Neural crest cell (in vitro differentiated cells): ENCODE measurements around the gene GBP2. TPM values are rescaled to one million over a fixed set of nuclear protein-coding genes. Genes with fewer than 3 reads are reported as not detected.

Experiments
- DNase-seq: peaks from one replicate; pipeline ENCODE4 v3.0.0; 2021; ENCODE audit warnings: low read depth, mixed read lengths, low spot score
- H3K27ac Mint-ChIP-seq: one replicate; pipeline ENCODE4 v1.8.0; 2021; ENCODE audit warnings: mild to moderate bottlenecking, mixed read lengths; ENCODE audit not compliant: unreplicated experiment
- H3K27me3 Mint-ChIP-seq: 2 replicates; pipeline ENCODE4 v1.8.0; 2021; ENCODE audit warnings: low read depth, mild to moderate bottlenecking, mixed read lengths
- H3K36me3 Mint-ChIP-seq: 2 replicates; pipeline ENCODE4 v1.8.0; 2021; ENCODE audit warnings: low read depth, mild to moderate bottlenecking, mixed read lengths
- H3K4me1 Mint-ChIP-seq: 2 replicates; pipeline ENCODE4 v1.8.0; 2021; ENCODE audit warnings: mixed read lengths
- H3K4me3 Mint-ChIP-seq: one replicate; pipeline ENCODE4 v1.8.0; 2021; ENCODE audit warnings: mild to moderate bottlenecking, mixed read lengths
- H3K9me3 Mint-ChIP-seq: 2 replicates; pipeline ENCODE4 v1.8.0; 2021; ENCODE audit warnings: mixed read lengths
- CTCF ChIP-seq: fragments of 200-600 bp; sonication (generic); conservative IDR thresholded peaks from 2 replicates; pipeline ENCODE4 v1.5.0; 2021; ENCODE audit warnings: antibody characterized with exemption, mild to moderate bottlenecking
- long read RNA-seq: library from polyadenylated mRNA; unstranded; transcript quantifications from one replicate; pipeline ENCODE4 v2.0.0, GENCODE V29; 2020
- total RNA-seq: library from RNA; stranded (reverse); gene quantifications from 2 replicates; pipeline ENCODE4 v1.2.1, GENCODE V29; 2021

GBP2 gene
- not detected in 2 replicates for total RNA-seq
- long read RNA-seq: 0 reads

GRCh38 chr1:89125913-89126580 is at the start of gene GBP2:
Gene GBP2 (minus strand): TSS chr1:89126114. CDS start chr1:89121966, 4,148 bp downstream.
- Mint-ChIP-seq H3K4me3 (no peak within 1 kb of the TSS), H3K27me3 (no peaks in the 10 kb centered on the region), H3K4me1 (peaks cover 4% of the 10 kb centered on the region), H3K27ac (no peak within 1 kb of the TSS), H3K36me3 (no peaks in the 10 kb centered on the region), H3K9me3 (peaks cover 4% of the 10 kb centered on the region)
- DNase-seq: no peak
- no peak for TF ChIP-seq CTCF

- H3K27ac Mint-ChIP-seq: no peak overlapping the region
- no peaks in the 10 kb centered on the region for H3K9me3 Mint-ChIP-seq
Measured at GRCh38 chr1:89174491-89174890, 48.6 kb upstream of the GBP2 start.

GRCh38 chr1:89172468-89173143 is 46.7 kb upstream of the GBP2 start:
- Mint-ChIP-seq H3K27me3 (no peaks in the 10 kb centered on the region), H3K4me1 (no peaks in the 10 kb centered on the region), H3K9me3 (no peaks in the 10 kb centered on the region), H3K27ac (no peak overlapping the region), H3K4me3 (no peak overlapping the region), H3K36me3 (no peaks in the 10 kb centered on the region)
- no peak for DNase-seq
- no peak for TF ChIP-seq CTCF

More at GRCh38 chr1:89174491-89174890, 48.6 kb upstream of the GBP2 start:
- no peak for TF ChIP-seq CTCF
- DNase-seq: no peak
- no peaks in the 10 kb centered on the region for H3K27me3 Mint-ChIP-seq
- H3K36me3 Mint-ChIP-seq: no peaks in the 10 kb centered on the region
- H3K4me1 Mint-ChIP-seq: no peaks in the 10 kb centered on the region
- no peak overlapping the region for H3K4me3 Mint-ChIP-seq

- H3K27ac Mint-ChIP-seq: no peak overlapping the region
- TF ChIP-seq CTCF: no peak
- H3K4me3 Mint-ChIP-seq: no peak overlapping the region
- no peaks in the 10 kb centered on the region for H3K27me3 Mint-ChIP-seq
- no peaks in the 10 kb centered on the region for H3K9me3 Mint-ChIP-seq
- no peaks in the 10 kb centered on the region for H3K36me3 Mint-ChIP-seq
- DNase-seq: no peak
- no peaks in the 10 kb centered on the region for H3K4me1 Mint-ChIP-seq
Measured at GRCh38 chr1:89171067-89171438, 45.1 kb upstream of the GBP2 start.

GRCh38 chr1:89170170-89171066 is 44.5 kb upstream of the GBP2 start:
- Mint-ChIP-seq H3K36me3 (no peaks in the 10 kb centered on the region), H3K4me1 (no peaks in the 10 kb centered on the region), H3K4me3 (no peak overlapping the region), H3K27me3 (no peaks in the 10 kb centered on the region), H3K27ac (no peak overlapping the region), H3K9me3 (no peaks in the 10 kb centered on the region)
- TF ChIP-seq CTCF: no peak
- no peak for DNase-seq
